SK-N-MC (cell line): Measurements from ENCODE around the gene SERP2.

Source experiments
- EZH2 ChIP-seq: fragments of 200-600 bp; sonication (generic); IDR thresholded peaks from one replicate; pipeline ENCODE4 v1.6.1; 2017; ENCODE audit warnings: antibody characterized with exemption
- FOXP2 ChIP-seq: optimal IDR thresholded peaks from 2 replicates; pipeline ENCODE3; 2011; ENCODE audit warnings: mild to moderate bottlenecking, moderate library complexity; ENCODE audit not compliant: insufficient read depth; ENCODE audit errors: extremely low read length, control extremely low read depth
- POLR2AphosphoS5 ChIP-seq: IDR thresholded peaks from 2 replicates; pipeline ENCODE4 v1.6.1; 2012; ENCODE audit warnings: mild to moderate bottlenecking, low read depth, low read length, borderline replicate concordance

- no peak for TF ChIP-seq POLR2AphosphoS5
- no peak for TF ChIP-seq EZH2
- TF ChIP-seq FOXP2: no peak
Measured at GRCh38 chr13:44440046-44440608, 66.5 kb downstream of the SERP2 start.
